ENCODE results near the gene IPCEF1. TPM values are rescaled to one million over a fixed set of nuclear protein-coding genes. Genes with fewer than 3 reads are reported as not detected.
"Not testable (repeated sequence)": the region's sequence is repeated elsewhere in the genome, so short reads cannot be mapped to it uniquely, and the experiment has no call there.

The IPCEF1 gene
- total RNA-seq, 1 experiment from 2014 or later: not detected

GRCh38 chr6:154252678-154253077 lies 103.9 kb downstream of the IPCEF1 start:
- DNase-seq (ENCODE audit: extremely low read depth, low read depth): no peak

- no peak for DNase-seq (ENCODE audit: extremely low read depth, low read depth)
These were observed 105.5 kb downstream of the IPCEF1 start for GRCh38 chr6:154251116-154251515.

GRCh38 chr6:154249499-154250298 lies 106.9 kb downstream of the IPCEF1 start:
- no peak for DNase-seq (ENCODE audit: extremely low read depth, low read depth)

GRCh38 chr6:154247119-154247861 lies 109.3 kb downstream of the IPCEF1 start:
- DNase-seq (ENCODE audit: extremely low read depth, low read depth): no peak

GRCh38 chr6:154246723-154247118 lies 109.9 kb downstream of the IPCEF1 start:
- no peak for DNase-seq (ENCODE audit: extremely low read depth, low read depth)

GRCh38 chr6:154245506-154245905 lies 111.1 kb downstream of the IPCEF1 start:
- DNase-seq (ENCODE audit: extremely low read depth, low read depth): no peak

GRCh38 chr6:154243793-154244750 lies 112.5 kb downstream of the IPCEF1 start:
- DNase-seq (ENCODE audit: extremely low read depth, low read depth): no peak

GRCh38 chr6:154242617-154243357 lies 113.8 kb downstream of the IPCEF1 start:
- DNase-seq (ENCODE audit: extremely low read depth, low read depth): no peak

- no peak for DNase-seq (ENCODE audit: extremely low read depth, low read depth)
These were observed 115.0 kb downstream of the IPCEF1 start for GRCh38 chr6:154241581-154241980.

GRCh38 chr6:154241061-154241460 lies 115.5 kb downstream of the IPCEF1 start:
- not testable (repeated sequence) for DNase-seq (ENCODE audit: extremely low read depth, low read depth)

- DNase-seq (ENCODE audit: extremely low read depth, low read depth): no peak
These were observed 117.2 kb downstream of the IPCEF1 start for GRCh38 chr6:154239392-154239791.

GRCh38 chr6:154238831-154239230 lies 117.8 kb downstream of the IPCEF1 start:
- DNase-seq (ENCODE audit: extremely low read depth, low read depth): no peak

GRCh38 chr6:154236646-154237301 lies 119.8 kb downstream of the IPCEF1 start:
- DNase-seq (ENCODE audit: extremely low read depth, low read depth): no peak

GRCh38 chr6:154234019-154234772 lies 122.4 kb downstream of the IPCEF1 start:
- DNase-seq (ENCODE audit: extremely low read depth, low read depth): no peak

GRCh38 chr6:154233383-154233782 lies 123.2 kb downstream of the IPCEF1 start:
- no peak for DNase-seq (ENCODE audit: extremely low read depth, low read depth)

- no peak for DNase-seq (ENCODE audit: extremely low read depth, low read depth)
These were observed 124.3 kb downstream of the IPCEF1 start for GRCh38 chr6:154232013-154232910.

- DNase-seq (ENCODE audit: extremely low read depth, low read depth): peak; percentile 11
These were observed 125.5 kb downstream of the IPCEF1 start for GRCh38 chr6:154230910-154231595.

All from NCI-H460 (cell line).